ENCODE results near the gene TCF20.

The TCF20 gene

DNA sequence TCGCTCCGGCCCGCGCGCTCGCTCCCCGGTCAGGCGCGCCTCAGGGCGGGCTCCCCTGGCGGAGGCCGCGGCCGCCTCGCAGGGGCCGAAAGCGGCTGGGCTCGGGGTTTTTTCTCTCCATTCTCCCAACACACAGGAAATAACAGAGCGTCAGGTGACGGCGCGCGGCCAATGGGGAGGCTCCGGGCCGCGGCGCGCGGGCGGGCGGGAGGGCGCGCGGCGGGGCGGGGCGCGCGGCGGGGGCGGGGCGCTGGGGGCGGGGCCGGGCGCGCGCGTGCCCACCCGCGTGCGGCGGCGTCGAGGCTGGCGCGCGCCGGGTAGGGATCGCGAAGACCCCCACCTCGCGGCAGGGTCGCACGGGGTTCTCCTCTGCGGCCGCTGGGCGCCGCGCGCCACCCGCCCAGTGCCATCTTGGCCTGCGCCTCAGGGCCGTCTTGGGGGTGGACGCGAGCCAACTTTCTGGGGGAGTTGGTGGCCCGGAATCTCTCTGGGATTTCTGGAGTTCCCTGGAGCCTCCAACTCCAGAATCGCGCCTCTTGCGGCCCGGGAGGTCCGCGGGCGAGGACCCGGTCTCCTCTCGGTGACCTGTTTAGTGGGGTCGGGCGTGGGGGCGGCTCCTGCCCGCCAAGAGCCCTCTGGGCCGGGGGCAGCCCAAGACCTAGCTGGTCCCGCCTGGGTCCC lies at the start of gene TCF20:
Gene TCF20 (minus strand): TSS at position 144 of the 681 bp plus-strand sequence. CDS start 55,348 bp downstream, outside the sequence.
- peak; percentile 19 for DNase-seq

DNA sequence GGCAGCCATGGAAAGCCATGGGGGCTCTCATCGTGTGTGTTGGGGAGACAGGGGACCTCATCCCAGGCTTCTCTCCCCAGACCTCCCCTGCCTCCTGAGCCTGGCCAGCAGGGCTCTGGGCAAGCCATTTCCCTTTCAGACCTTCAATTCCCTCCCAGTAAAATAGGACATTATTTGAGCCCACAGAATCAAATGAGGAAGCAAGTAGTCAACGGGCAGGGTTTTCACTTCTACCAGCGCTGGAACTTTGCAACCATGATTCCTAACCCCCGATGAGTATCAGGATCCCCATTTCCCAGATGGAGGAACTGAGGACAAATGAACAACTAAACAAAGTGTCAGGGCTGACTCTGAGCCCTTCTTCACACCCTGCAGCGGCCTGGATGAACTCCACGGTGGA lies 48.9 kb upstream of the TCF20 start:
- DNase-seq, result no peak

DNA sequence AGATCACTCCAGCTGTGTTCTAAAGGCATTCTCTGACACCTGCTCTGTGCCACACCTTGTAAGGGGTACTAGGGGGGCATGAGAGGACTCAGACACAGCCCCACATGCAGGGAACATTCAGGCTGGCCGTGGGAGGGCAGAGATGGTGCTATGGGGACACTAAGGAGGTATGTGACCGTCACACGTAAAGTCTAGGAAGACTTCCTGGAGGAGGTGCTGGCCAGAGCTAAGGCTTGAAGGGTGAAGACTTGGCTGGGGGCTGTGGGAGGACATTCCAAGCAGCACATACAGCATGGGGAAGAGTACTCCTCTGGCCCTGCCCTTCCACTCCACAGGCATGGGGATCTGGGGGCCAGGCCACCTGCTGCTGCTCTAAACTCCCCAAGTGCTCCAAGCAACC lies 48.5 kb upstream of the TCF20 start:
- no peak for DNase-seq

DNA sequence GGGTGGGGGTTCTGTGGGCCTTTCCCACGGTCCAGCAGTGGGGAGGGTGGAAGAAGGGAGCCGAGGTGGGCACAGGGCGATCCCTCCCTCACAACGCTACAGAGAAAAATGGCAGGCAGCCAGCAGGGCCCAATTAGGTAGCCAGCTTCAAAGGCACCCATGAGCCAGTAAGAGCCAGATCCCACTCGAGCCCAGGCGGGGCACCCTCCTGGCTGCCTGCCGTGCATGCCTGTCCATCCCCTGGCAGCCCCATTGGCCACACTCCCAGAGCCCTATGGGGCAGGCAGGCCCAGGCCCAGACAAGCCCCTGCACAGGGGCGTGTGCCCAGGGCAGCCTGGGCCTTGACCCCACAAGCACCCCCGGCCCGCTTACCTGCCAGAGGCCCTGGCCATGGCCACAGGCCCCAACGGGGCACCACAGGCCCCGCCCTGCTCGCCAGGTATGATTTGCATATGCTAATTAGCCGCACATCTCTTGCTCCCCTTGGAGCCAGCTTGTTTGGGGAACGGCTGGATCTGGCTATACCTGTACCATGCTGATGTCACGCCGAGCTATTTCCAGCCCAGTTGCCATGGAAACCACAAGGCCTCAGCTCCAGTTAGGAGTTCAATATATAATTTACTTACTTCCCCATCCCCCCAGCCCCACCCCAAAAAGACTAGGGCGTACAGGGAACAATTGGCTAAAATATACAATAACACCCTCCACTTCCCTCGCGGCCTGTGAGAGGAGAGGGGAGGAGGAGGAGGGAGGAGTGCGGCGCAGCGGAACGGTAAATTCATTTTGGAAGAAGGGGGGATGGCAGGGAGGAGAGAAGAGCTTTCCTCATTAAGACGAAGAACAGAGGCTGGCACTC lies 47.5 kb upstream of the TCF20 start:
- no peak for DNase-seq

DNA sequence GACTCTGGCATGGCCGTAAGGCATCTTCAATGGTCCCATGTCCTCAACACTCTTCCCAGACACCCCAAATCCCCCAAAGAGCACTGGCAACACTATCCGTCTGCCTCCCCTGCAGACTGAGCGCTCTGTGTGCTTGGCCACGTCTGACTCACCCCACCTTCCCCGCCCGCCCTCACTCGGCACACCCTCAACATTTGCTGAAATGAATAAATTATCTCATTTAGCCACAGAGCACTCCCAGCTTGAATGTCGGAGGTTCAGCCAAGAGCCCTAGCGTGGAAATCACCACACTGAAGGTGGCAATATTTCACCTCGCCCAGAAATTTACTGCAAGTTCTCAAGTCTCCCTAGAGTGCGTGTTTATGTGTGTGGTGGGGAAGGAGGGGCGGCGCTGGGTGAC lies 46.6 kb upstream of the TCF20 start:
- peak; percentile 17 for DNase-seq

DNA sequence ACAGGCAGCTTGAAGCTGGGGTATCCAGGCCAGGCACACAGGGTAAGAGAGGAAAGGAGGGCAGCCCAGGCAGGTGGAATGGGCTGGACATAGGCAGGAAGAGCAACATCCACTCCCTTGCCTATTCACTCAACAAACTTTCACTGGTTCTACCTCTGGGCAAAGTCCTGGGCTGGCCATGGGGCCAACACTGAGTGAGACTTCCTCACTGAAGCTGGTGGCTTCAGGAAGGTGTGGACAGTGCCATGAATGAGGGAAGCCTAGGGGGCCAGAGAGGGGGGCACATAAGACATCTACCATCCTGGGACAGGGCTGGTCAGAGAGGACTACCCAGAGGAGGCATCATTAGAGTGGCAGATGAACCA lies 44.9 kb upstream of the TCF20 start:
- DNase-seq, result no peak

DNA sequence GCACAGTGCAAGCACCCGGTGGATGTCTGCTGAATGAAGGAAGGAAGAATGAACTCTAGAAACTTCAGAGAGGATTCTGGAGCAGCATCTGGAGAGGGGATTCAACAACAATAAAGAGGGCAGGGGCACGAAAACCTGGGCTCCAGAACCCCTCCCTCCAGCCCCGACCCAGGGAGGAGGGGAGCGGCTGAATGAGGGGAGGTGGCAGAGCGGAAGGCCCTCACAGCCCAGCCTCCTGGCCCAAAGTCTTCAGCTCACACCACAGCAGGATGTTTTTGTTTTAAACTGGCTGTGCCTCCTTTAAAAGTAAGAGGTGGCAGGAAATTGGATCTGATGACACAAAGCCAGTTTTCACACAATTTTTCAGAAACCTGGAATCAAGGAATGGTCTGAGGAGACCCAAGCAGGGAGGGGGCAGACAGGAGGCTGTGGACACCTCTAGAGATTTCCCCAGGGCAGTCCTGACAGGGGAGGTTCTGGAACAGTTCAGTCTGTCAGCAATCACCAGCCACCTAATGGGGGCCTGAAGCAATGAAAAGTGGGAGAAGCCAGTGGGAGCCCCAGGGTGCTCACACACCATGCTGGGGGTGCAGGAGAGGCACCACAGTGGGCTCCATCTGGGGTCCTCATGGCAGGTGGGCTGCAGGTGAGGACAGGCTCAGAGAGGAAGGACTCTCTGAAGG lies 44.4 kb upstream of the TCF20 start:
- no peak for DNase-seq

DNA sequence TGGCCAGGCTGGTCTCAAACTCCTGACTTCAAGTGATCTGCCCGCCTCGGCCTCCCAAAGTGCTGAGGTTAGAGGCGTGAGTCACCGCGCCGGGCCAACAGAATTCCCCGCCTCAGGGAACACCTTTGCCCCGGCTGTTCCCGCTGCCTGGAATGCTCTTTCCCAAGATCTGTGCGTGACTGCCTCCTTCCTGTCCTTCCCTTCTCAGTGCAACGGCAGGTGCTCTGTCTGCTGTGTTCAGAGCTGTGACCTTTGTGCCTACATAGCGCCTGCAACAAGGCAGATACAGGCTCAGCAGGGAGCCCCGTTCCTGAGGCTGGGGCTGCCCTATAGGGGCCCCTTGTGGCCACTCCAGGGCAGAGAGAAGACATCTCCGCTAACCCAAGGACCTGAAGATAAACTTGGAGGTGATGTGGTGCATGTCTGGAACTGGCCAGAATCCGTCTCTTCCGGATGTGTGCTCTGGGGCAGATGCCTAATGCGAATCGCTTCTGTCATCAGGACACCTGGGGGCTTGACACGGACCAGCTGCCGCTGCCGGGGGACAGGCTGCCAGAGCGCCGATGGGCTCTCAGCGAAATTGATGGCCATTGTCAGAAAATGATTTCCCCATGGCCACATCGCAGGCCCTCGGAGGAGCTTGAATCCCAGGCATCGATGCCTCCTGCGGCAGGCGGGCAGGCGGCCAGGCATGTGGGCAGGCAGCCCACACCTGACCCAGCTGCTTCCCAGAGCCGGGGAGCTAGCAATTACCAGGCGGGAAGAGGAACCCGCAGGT lies 43.5 kb upstream of the TCF20 start:
- peak; percentile 60 for DNase-seq

DNA sequence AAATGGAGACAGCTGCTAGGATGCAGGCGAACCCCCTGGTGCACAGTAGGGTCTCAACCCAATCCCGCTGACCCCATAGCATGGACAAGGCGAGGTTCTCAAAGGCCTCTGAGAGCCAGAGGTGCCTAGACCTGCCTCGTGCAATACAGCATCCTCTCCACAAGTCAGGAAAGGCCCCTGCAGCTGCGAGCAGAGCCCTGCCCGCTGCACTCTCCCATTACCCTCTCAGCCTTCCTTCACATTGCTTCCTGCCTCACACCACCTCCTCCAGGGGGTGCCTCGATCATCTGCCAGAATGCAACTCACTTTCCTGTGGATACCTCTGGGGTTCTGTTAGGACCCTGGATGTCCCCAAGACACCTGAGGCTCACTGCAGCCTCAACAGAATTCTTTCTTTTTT lies 42.8 kb upstream of the TCF20 start:
- DNase-seq, result no peak

DNA sequence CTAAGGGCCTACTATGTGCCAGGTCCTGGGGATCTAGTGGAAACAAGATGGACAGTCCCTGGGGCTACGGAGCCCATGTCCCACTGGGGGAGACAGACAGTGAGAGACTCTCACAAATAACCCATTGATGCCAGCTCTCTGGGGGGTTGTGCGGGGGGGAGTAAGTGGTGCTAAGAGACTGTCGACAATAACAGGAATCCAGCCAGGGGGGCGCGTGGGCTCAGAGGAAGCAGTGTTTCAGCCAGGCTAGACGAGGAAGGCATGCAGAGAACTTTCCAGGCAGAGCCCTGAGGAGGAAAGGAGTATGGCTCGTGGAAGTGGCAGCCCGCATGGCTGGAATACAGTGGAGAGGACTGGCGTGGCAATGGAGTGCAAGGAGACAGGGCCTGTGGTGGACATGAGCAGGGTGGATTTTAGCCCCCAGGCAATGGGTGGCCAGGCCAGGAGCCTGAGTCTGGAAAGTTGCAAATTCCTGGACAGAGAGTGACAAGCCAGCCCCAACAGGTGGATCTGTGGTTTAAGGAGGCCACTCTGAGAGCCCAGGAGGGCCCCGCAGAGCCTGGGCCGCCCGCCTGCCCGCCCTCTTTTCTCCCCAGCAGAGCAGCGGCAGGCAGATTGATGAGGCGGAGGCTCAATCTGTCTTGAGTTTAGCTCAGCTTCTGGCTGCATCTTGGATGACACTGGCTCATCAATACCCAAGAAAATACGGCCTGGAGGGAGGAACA lies 40.0 kb upstream of the TCF20 start:
- no peak for DNase-seq

DNA sequence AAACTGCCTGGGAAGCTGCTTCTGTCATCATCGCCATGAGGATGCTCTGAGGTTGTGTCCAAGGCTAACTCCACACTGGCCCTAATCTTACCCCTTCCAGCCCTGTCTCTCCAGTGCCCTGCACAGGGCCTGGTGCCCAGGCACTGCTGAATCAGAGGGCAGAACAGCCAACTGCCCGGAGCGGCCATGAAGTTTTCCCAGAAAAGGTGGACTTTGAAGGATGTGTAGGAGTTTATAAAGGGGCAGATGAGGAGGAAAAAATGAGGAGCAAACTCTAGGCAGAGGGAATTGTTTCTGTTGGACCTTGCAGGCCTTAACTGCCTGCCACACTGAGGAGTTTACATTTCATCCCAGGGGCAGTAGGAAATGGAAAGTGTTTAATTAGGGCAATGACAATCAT lies 39.4 kb upstream of the TCF20 start:
- no peak for DNase-seq

DNA sequence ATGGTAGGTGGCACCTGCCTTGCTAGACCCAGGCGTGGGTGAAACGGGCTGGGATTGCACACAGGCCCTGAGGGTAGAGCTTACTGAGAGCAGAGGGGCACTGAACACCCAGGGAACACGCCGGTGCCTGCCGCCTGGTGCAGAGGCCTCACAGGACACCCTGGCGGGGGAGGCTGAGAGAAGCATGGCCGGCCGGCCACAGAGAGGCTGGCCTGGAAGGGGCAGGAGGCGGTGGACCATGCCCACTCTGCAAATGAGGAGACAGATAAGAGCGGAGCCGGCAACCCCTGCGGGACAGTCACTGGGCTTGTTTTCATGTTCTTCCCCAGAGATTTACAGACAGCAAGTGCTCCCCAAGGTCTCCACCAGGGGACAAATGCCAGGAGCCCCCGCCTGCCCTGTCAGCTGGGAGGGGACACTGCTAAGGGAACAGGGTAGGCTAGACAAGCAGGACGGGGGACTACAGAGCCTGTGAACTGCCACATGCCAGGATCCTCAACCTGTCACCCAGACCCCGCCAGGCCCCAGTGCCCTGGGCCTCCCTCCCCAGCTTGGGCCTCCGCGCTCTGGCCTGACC lies 38.5 kb upstream of the TCF20 start:
- DNase-seq, result no peak

DNA sequence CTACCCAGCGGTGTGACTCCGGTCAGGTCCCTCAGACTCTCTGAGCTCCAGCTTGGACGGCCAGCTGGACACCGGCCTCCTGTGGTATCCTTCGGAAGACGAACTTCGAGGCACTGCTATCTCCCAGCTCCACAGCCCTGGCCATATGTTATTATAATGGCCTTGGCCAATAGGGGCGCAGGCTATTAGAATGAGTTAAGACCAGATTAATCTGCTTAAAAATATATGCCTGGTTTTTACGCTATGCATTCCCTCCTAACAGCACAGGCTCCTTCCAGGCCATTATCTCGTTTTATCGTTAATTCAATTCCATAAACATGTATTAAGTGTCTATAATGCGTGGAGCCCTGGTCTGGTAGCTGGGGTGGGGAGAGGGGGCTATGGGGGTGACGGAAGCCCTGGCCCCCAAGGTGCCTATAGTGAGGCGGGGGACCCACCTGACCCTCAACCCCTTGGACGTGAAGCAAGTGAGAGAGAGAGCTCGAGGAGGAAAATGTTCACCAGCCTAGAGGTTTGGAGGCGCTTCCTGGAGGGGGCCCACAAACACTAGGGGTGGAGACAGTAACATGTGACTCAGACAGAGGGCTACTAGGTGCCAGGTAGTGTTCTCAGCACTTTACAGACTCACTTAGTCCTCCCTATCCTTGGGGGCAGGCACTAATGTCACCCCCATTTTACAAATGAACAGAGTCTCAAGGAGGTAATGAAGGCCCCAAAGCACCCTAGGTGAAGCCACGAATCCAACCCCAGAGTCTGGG lies 37.5 kb upstream of the TCF20 start:
- DNase-seq, result no peak

DNA sequence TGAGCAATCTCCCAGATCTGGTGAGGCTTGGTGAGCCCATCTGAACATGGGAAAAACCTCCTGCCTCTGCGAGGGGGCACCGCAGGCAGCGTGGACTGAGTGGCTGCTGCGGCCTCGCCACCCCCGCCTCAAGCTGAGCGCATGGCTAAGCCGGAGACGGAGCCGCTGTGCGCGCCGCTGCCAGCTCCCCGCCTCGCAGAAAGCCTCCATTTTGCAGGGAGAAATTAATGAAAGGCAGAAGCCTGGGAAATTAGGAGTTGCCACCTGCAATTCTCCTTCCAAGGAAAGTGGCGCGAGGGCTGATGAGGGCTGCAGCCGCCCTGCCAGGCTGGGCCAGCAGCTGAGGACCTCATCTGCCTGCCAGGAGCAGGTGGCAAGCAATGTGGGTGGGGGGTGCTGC lies 35.6 kb upstream of the TCF20 start:
- DNase-seq, result no peak

DNA sequence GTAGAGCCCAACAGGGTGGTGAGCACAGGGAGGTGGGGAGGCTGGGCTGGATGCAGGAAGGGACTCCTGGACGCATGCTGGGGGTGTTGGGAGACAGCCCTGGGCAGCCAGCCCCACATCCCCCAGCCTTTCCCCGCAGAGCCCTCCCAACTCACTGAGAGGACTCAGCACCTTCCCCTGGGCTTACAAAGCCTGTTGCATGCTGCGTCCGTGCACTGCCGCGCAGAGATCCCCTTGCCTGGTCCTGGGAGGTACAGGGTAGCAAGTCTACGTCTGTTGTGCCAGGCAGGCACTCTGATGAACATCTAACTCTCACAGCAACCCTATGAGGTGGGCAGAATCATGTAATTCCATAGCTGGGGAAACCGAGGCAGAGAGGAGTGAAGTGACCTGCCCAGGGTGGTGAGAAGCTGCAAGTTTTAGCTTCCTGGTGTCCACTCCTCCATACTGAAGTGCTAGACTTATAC lies 33.9 kb upstream of the TCF20 start:
- no peak for DNase-seq

DNA sequence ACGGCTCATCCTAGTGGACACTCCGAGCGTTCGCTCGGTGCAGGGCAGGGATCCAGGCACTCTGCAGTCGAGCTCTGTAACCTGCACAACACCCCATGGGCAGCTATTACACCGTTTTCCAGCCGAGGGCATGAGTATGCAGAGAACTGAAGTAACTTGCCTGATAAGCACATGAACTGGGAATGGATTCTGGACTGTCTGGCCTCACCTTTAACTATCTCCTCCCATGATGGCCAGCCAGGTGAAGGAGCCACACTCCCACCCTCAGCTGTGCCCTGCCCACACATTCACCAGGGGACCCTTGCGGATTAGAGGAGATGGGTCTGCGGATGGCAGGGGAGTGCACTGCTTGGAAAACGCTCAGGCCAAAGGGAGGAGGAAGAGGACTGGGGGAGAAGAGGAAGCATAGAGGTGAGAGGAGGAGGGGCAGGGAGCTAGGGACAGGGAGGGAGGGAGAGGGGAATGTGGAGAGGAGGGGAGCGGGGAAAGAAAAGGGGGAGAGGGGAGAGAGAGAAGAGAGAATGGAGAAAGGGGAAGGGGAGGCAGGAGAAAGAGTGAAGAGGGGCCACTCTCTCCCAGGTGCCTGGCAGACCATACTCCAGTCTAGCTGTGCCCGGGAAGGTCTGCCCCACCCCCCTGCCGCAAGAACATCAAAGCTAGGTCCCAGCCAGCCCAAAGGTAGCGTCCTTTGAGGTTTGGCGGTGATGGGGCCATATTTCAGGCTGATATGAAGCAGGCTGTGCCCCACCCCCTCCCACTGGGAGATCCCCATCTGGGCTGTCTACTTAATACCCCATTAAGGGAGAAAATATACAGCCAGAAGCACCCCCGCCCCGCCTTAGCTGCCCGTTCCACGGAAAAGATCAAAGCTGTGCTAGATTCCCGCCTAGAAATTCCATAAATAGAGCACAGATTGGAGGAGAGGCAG lies 33.2 kb upstream of the TCF20 start:
- DNase-seq, result peak; percentile 21

DNA sequence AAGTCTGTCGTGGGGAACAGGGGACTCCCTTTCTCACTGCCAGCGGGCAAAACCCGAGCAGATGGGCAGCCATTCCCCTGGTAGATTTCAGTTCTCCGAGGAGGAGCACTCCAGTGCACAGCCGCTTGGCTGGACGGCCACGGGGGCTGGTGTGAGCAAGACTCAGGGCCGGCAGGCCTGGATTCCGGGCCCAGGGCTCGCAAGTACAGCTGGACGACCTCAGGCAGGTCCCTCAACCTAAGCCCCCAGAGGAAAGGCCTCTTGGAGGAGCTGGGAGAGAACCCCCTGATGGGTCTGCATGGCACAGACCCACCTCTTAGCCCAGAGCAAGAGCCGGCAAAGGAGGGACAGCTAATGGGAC lies 31.3 kb upstream of the TCF20 start:
- DNase-seq, result no peak

DNA sequence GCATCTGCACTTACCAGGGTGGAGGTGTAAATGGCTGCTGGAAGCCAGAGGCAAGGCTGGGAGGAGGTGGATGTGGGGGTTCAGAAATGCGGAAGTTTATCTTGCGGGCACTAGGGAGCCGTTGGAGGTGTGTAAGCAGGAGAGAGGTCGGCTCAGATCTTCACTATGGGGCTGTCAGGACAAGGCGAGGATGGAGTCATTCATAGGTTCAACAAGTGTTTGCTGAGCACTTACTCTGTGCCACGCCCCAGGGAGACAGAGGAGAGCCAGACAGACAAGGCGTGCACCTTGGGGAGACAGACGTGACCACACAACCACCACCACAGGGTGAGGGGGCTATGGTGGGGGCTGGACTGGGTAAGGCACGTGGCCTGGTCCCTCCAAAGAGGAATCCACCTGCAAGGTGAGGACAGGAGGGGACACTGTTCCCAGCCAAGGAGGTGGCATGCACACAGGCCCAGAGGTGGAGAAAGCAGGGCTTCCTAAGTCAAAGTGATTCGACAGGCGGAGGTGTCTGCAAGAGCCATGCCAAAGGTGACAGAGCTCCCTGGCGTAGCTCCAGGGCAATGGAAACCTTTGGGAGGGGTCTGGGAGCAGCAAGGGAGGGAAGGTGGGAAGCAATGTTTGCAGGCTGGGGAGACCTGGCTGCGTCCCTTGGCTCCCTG lies 30.8 kb upstream of the TCF20 start:
- no peak for DNase-seq

DNA sequence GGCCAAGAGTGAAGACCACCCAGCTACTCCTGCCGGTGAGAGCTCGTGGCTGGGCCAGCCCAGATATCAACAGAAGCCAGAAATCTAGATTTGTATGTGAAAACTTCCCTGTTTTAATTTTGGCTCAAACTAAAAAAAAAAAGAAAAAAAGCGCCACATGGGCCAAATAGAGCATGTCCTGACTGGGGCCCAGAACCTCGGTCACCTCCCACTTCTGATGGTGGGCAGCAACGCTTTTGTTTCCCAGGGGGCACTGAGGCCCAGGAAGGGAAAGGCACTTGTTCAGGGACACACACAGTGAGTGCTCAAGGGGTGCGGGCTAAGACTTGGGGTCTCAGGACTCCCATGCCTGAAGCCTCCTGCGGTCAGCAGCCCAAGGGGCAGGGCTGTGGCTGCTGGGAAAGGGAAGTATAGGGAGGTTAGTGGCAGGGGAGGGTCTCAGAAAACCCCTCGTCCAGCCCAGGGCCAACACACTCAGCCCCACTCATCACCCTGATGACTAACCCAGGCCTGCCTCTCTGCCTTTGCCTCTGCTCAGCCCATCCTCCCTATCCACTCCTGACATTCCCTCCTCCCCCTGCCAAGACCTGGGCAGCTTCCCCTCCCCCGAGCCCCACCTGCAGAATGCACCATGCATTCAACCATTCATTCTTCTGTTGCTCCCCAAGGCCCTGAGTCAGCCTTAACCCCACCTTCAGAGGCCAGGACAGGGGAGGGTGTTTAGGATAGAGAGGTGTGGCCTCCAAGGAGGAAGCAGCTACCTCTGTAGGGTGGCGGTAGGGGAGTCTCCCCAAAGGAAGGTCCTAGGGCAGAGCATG lies 30.0 kb upstream of the TCF20 start:
- no peak for DNase-seq
